Astrocyte (in vitro differentiated cells and primary cell): ENCODE data around the gene SPOPL. TPM values are rescaled to one million over a fixed set of nuclear protein-coding genes. Genes with fewer than 3 reads are reported as not detected.
A peak's percentile ranks its signal among the peaks of the same experiment; 100 is the strongest.

ENCODE experiments used
- DNase-seq: peaks from one replicate; pipeline ENCODE4 v3.0.0-alpha.2; 2010; ENCODE audit warnings: low read depth
- FAIRE-seq: peaks from 2 replicates; lab custom pipeline; 2011; peaks lifted over from hg19 to GRCh38; lab: Jason Lieb, UNC
- H2AFZ ChIP-seq: 2 replicates; pipeline ENCODE4 v1.6.0; 2012; ENCODE audit warnings: low read depth, low read length, inconsistent platforms
- H3K27ac ChIP-seq: 2 replicates; pipeline ENCODE4 v1.5.1; 2011; ENCODE audit warnings: low read depth, low read length, inconsistent platforms
- H3K27me3 ChIP-seq: 2 replicates; pipeline ENCODE4 v1.6.0; 2011; ENCODE audit warnings: low read length, inconsistent platforms; ENCODE audit not compliant: insufficient read depth
- H3K36me3 ChIP-seq: 2 replicates; pipeline ENCODE4 v1.5.1; 2011; ENCODE audit warnings: low read length, inconsistent platforms; ENCODE audit not compliant: insufficient read depth
- H3K4me1 ChIP-seq: 2 replicates; pipeline ENCODE4 v1.5.1; 2011; ENCODE audit warnings: low read length, inconsistent platforms; ENCODE audit not compliant: insufficient read depth
- H3K4me2 ChIP-seq: 2 replicates; pipeline ENCODE4 v1.6.0; 2012; ENCODE audit warnings: low read length, inconsistent platforms
- H3K4me3 ChIP-seq: 2 replicates; pipeline ENCODE4 v1.5.1; 2011; ENCODE audit warnings: low read depth, mild to moderate bottlenecking, low read length, inconsistent platforms; ENCODE audit not compliant: insufficient read depth
- H3K79me2 ChIP-seq: 2 replicates; pipeline ENCODE4 v1.6.0; 2012; ENCODE audit warnings: mild to moderate bottlenecking, low read length, inconsistent platforms; ENCODE audit not compliant: insufficient read depth
- H3K9ac ChIP-seq: 2 replicates; pipeline ENCODE4 v1.6.0; 2012; ENCODE audit warnings: mild to moderate bottlenecking, low read length, inconsistent platforms
- H3K9me3 ChIP-seq: 2 replicates; pipeline ENCODE4 v1.5.1; 2012; ENCODE audit warnings: low read depth, mild to moderate bottlenecking, low read length, inconsistent platforms; ENCODE audit not compliant: insufficient read depth
- H4K20me1 ChIP-seq: 2 replicates; pipeline ENCODE4 v1.6.0; 2012; ENCODE audit warnings: low read length, inconsistent platforms; ENCODE audit not compliant: insufficient read depth
- H3K27ac Mint-ChIP-seq: one replicate; pipeline ENCODE4 v1.8.0; 2021; ENCODE audit warnings: mild to moderate bottlenecking, mixed read lengths; ENCODE audit not compliant: unreplicated experiment
- H3K27me3 Mint-ChIP-seq: one replicate; pipeline ENCODE4 v1.8.0; 2021; ENCODE audit warnings: low read depth, mixed read lengths; ENCODE audit not compliant: unreplicated experiment
- H3K36me3 Mint-ChIP-seq: one replicate; pipeline ENCODE4 v1.8.0; 2021; ENCODE audit warnings: low read depth, mixed read lengths; ENCODE audit not compliant: unreplicated experiment
- H3K4me1 Mint-ChIP-seq: one replicate; pipeline ENCODE4 v1.8.0; 2021; ENCODE audit warnings: low read depth, mixed read lengths; ENCODE audit not compliant: unreplicated experiment
- H3K4me3 Mint-ChIP-seq: one replicate; pipeline ENCODE4 v1.8.0; 2021; ENCODE audit warnings: mild to moderate bottlenecking, moderate library complexity, mixed read lengths; ENCODE audit not compliant: unreplicated experiment
- H3K9me3 Mint-ChIP-seq: one replicate; pipeline ENCODE4 v1.8.0; 2021; ENCODE audit warnings: mild to moderate bottlenecking, mixed read lengths; ENCODE audit not compliant: unreplicated experiment
- EZH2 ChIP-seq: IDR thresholded peaks from 2 replicates; pipeline ENCODE4 v1.6.1; 2012; ENCODE audit warnings: mild to moderate bottlenecking, low read length, inconsistent platforms; ENCODE audit not compliant: insufficient read depth
- total RNA-seq: library from RNA; stranded (reverse); gene quantifications from 2 replicates; pipeline ENCODE4 v1.2.1, GENCODE V29; 2021
- TF ChIP-seq, protein P1 (sequence below): IDR thresholded peaks from 2 replicates; pipeline ENCODE4 v1.5.1; 2011; ENCODE audit warnings: low read depth, mild to moderate bottlenecking, inconsistent platforms, low read length, moderate library complexity; ENCODE audit not compliant: insufficient read depth

The SPOPL gene
- total RNA-seq, 1 donor from 2014 or later = 23.2 TPM

DNA sequence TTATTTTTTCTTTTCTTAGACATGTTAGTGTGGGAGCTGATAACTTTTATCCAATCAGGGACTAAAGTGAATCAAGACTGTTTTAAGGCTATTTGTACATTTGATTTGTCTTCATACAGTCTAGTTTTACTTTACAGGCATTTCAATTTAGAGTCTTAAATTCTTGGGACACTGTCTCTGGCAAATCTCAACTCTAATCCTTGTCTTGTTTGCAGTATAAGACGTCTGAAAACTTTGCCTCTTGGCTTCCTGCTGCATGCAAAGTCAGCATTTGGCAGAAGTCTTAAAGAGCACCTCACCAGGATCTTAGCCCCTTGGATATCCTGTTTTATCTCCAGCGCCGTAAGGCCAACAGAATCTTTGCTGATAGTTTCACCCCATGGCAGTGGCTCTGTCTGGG, 30.3 kb downstream of the SPOPL start:
- H3K9me3 ChIP-seq = no peaks in the 10 kb centered on the region
- H2AFZ ChIP-seq = no peak overlapping the region
- no peaks in the 10 kb centered on the region for H3K36me3 ChIP-seq
- Mint-ChIP-seq H3K27ac (no peak overlapping the region), H3K36me3 (peaks cover 6% of the 10 kb centered on the region), H3K4me1 (peaks cover 7% of the 10 kb centered on the region), H3K9me3 (peaks cover 3% of the 10 kb centered on the region), H3K4me3 (no peak overlapping the region), H3K27me3 (no peaks in the 10 kb centered on the region)
- no peak for TF ChIP-seq EZH2
- TF ChIP-seq, protein P1, sequence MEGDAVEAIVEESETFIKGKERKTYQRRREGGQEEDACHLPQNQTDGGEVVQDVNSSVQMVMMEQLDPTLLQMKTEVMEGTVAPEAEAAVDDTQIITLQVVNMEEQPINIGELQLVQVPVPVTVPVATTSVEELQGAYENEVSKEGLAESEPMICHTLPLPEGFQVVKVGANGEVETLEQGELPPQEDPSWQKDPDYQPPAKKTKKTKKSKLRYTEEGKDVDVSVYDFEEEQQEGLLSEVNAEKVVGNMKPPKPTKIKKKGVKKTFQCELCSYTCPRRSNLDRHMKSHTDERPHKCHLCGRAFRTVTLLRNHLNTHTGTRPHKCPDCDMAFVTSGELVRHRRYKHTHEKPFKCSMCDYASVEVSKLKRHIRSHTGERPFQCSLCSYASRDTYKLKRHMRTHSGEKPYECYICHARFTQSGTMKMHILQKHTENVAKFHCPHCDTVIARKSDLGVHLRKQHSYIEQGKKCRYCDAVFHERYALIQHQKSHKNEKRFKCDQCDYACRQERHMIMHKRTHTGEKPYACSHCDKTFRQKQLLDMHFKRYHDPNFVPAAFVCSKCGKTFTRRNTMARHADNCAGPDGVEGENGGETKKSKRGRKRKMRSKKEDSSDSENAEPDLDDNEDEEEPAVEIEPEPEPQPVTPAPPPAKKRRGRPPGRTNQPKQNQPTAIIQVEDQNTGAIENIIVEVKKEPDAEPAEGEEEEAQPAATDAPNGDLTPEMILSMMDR = no peak
- H3K4me2 ChIP-seq = no peak overlapping the region
- H3K9ac ChIP-seq = no peak overlapping the region
- H3K4me1 ChIP-seq = no peaks in the 10 kb centered on the region
- no peak overlapping the region for H3K4me3 ChIP-seq
- peaks cover 56% of the 10 kb centered on the region for H3K79me2 ChIP-seq
- H3K27ac ChIP-seq = no peak overlapping the region
- DNase-seq = no peak
- FAIRE-seq = no peak
- H3K27me3 ChIP-seq = no peaks in the 10 kb centered on the region
- peaks cover 31% of the 10 kb centered on the region for H4K20me1 ChIP-seq

GRCh38 chr2:138534791-138535190, 33.2 kb downstream of the SPOPL start:
- peaks cover 22% of the 10 kb centered on the region for H4K20me1 ChIP-seq
- no peaks in the 10 kb centered on the region for H3K4me1 ChIP-seq
- FAIRE-seq (no peak), DNase-seq (no peak)
- Mint-ChIP-seq H3K4me3 (no peak overlapping the region), H3K27ac (no peak overlapping the region), H3K27me3 (no peaks in the 10 kb centered on the region), H3K4me1 (peaks cover 7% of the 10 kb centered on the region), H3K9me3 (peaks cover 14% of the 10 kb centered on the region), H3K36me3 (peaks cover 20% of the 10 kb centered on the region)
- H3K79me2 ChIP-seq = peaks cover 42% of the 10 kb centered on the region
- no peaks in the 10 kb centered on the region for H3K36me3 ChIP-seq
- no peaks in the 10 kb centered on the region for H3K9me3 ChIP-seq
- no peak for TF ChIP-seq EZH2
- TF ChIP-seq, protein P1 = no peak
- no peak overlapping the region for H3K4me2 ChIP-seq
- H3K9ac ChIP-seq = no peak overlapping the region
- no peaks in the 10 kb centered on the region for H3K27me3 ChIP-seq
- H3K4me3 ChIP-seq = no peak overlapping the region
- H2AFZ ChIP-seq = no peak overlapping the region
- no peak overlapping the region for H3K27ac ChIP-seq

DNA sequence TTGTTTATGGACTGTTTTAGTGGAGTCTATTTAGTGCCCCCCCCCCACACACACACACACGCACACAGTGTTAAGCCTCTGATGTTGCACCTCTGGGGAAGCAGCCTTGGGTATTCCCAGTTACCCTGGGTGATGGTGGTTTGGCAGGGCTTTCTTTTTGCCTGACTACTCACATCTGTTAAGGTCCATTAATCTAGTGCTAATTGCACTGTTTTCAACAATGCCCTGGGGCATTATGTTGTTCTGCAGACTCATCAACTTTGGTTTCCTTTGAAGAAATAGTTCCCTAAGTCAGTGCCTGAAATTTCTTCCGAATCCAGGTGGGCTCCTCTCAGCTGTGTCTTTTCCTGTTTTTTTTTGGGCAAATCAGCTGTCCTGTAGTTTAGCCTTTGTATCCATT, 34.7 kb downstream of the SPOPL start:
- H4K20me1 ChIP-seq = peaks cover 13% of the 10 kb centered on the region
- TF ChIP-seq EZH2 = no peak
- TF ChIP-seq, protein P1 = no peak
- DNase-seq (peak; percentile 44), FAIRE-seq (no peak)
- Mint-ChIP-seq H3K36me3 (peaks cover 21% of the 10 kb centered on the region), H3K4me3 (no peak overlapping the region), H3K9me3 (peaks cover 14% of the 10 kb centered on the region), H3K4me1 (peaks cover 7% of the 10 kb centered on the region), H3K27me3 (no peaks in the 10 kb centered on the region), H3K27ac (no peak overlapping the region)
- no peaks in the 10 kb centered on the region for H3K36me3 ChIP-seq
- no peaks in the 10 kb centered on the region for H3K4me1 ChIP-seq
- H3K4me3 ChIP-seq = no peak overlapping the region
- H3K79me2 ChIP-seq = peaks cover 28% of the 10 kb centered on the region
- H3K9ac ChIP-seq = no peak overlapping the region
- H3K4me2 ChIP-seq = no peak overlapping the region
- H3K9me3 ChIP-seq = no peaks in the 10 kb centered on the region
- no peak overlapping the region for H3K27ac ChIP-seq
- no peaks in the 10 kb centered on the region for H3K27me3 ChIP-seq
- no peak overlapping the region for H2AFZ ChIP-seq
